Esophagus squamous epithelium (tissue), 4 donors: ENCODE measurements around the gene RASSF5.

ENCODE experiments used
- POLR2A ChIP-seq, 4 donors: fragments of 450-650 bp; IDR thresholded peaks; one replicate each; pipeline ENCODE4 v1.6.1; 2017; ENCODE audit warnings: antibody characterized with exemption in 4 of 4, mild to moderate bottlenecking in 4 of 4, moderate library complexity in 3 of 4
- TF ChIP-seq, protein P1 (sequence below), 6 experiments: fragments of 450-650 bp in 4 of 6; fragments of 200-600 bp in 2 of 6; sonication (generic) in 2 of 6; IDR thresholded peaks; one replicate each; pipeline ENCODE4 v1.5.1; 2016 to 2019; ENCODE audit warnings: antibody characterized with exemption in 6 of 6, mild to moderate bottlenecking in 4 of 6, moderate library complexity in 4 of 6

DNA sequence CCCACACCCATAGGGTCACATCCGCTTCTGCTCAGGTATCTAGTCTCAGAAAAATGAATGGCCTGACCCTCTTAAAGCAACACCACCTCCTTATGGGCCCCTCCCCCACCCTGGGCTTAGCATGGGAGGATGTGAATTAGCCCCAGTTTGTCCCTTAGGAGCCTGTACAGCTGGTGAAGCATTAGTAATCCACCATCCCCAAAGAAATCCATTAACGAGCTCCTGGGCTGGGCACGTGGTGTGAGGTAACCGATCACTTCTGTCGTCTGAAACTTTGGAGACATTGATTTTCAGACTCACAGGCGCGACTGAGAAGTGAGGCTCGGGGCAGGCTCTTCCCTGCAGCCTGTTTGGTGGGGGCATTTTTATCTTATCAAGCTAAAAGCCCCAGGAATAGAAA is 10.5 kb downstream of the RASSF5 start:
- TF ChIP-seq, protein P1, sequence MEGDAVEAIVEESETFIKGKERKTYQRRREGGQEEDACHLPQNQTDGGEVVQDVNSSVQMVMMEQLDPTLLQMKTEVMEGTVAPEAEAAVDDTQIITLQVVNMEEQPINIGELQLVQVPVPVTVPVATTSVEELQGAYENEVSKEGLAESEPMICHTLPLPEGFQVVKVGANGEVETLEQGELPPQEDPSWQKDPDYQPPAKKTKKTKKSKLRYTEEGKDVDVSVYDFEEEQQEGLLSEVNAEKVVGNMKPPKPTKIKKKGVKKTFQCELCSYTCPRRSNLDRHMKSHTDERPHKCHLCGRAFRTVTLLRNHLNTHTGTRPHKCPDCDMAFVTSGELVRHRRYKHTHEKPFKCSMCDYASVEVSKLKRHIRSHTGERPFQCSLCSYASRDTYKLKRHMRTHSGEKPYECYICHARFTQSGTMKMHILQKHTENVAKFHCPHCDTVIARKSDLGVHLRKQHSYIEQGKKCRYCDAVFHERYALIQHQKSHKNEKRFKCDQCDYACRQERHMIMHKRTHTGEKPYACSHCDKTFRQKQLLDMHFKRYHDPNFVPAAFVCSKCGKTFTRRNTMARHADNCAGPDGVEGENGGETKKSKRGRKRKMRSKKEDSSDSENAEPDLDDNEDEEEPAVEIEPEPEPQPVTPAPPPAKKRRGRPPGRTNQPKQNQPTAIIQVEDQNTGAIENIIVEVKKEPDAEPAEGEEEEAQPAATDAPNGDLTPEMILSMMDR (IDR thresholded peaks at IDR 0.05), result no peak
- no peak for TF ChIP-seq POLR2A (IDR thresholded peaks at IDR 0.05)
